Suprapubic skin (tissue), 4 donors: ENCODE results near the gene WNK3.

Experiments
- EP300 ChIP-seq: sonication (generic); formaldehyde crosslinking; IDR thresholded peaks from one replicate; pipeline ENCODE4 v1.6.1; 2017; ENCODE audit warnings: antibody characterized with exemption
- POLR2AphosphoS5 ChIP-seq, 3 donors: sonication (generic); formaldehyde crosslinking; IDR thresholded peaks; one replicate each; pipeline ENCODE4 v1.6.1; 2017; ENCODE audit warnings: antibody characterized with exemption in 3 of 3
- TF ChIP-seq, protein P1 (sequence below), 2 donors: fragments of 200-600 bp in 1 of 2; fragments of 450-650 bp in 1 of 2; sonication (generic) in 1 of 2; IDR thresholded peaks; one replicate each; pipeline ENCODE4 v1.5.1; 2016 to 2019; ENCODE audit warnings: antibody characterized with exemption in 2 of 2, mild to moderate bottlenecking in 1 of 2, moderate library complexity in 1 of 2

- TF ChIP-seq, protein P1, sequence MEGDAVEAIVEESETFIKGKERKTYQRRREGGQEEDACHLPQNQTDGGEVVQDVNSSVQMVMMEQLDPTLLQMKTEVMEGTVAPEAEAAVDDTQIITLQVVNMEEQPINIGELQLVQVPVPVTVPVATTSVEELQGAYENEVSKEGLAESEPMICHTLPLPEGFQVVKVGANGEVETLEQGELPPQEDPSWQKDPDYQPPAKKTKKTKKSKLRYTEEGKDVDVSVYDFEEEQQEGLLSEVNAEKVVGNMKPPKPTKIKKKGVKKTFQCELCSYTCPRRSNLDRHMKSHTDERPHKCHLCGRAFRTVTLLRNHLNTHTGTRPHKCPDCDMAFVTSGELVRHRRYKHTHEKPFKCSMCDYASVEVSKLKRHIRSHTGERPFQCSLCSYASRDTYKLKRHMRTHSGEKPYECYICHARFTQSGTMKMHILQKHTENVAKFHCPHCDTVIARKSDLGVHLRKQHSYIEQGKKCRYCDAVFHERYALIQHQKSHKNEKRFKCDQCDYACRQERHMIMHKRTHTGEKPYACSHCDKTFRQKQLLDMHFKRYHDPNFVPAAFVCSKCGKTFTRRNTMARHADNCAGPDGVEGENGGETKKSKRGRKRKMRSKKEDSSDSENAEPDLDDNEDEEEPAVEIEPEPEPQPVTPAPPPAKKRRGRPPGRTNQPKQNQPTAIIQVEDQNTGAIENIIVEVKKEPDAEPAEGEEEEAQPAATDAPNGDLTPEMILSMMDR (IDR thresholded peaks at IDR 0.05): no peak
- TF ChIP-seq POLR2AphosphoS5 (IDR thresholded peaks at IDR 0.05): no peak
- TF ChIP-seq EP300: no peak
Observed at GRCh38 chrX:54358424-54359211, 772 bp upstream of the WNK3 start.
